ACC112 (cell line): ENCODE data around the gene SCO2.

Source experiments
- H2AFZ ChIP-seq: fragments of 200-600 bp; sonication (generic); one replicate; pipeline ENCODE4 v1.6.0; 2017; ENCODE audit warnings: antibody characterized with exemption, low read length; ENCODE audit not compliant: unreplicated experiment
- H3K27ac ChIP-seq: fragments of 200-600 bp; sonication (generic); 2 replicates; pipeline ENCODE4 v1.5.1; 2014; ENCODE audit warnings: low read depth, mild to moderate bottlenecking, antibody characterized with exemption, low read length, moderate library complexity
- H3K27me3 ChIP-seq: fragments of 200-600 bp; sonication (generic); 2 replicates; pipeline ENCODE4 v1.6.1; 2014; ENCODE audit warnings: mild to moderate bottlenecking, antibody characterized with exemption, low read length, moderate library complexity, mixed read lengths; ENCODE audit not compliant: insufficient read depth
- H3K36me3 ChIP-seq: fragments of 200-600 bp; sonication (generic); 2 replicates; pipeline ENCODE4 v1.6.1; 2016; ENCODE audit warnings: mild to moderate bottlenecking, antibody characterized with exemption, low read length, moderate library complexity, mixed read lengths; ENCODE audit not compliant: insufficient read depth
- H3K4me1 ChIP-seq: fragments of 200-600 bp; sonication (generic); one replicate; pipeline ENCODE4 v1.6.1; 2016; ENCODE audit warnings: low read length, mixed read lengths; ENCODE audit not compliant: insufficient read depth, unreplicated experiment, control insufficient read depth
- H3K4me3 ChIP-seq: fragments of 200-600 bp; sonication (generic); 2 replicates; pipeline ENCODE4 v1.5.1; 2014; ENCODE audit warnings: mild to moderate bottlenecking, low read depth, low read length
- H3K79me2 ChIP-seq: fragments of 200-600 bp; sonication (generic); one replicate; pipeline ENCODE4 v1.6.0; 2016; ENCODE audit warnings: low read length; ENCODE audit not compliant: control insufficient read depth, unreplicated experiment, insufficient read depth

SCO2 gene

GRCh38 chr22:50548921-50549790, 23.8 kb upstream of the SCO2 start:
- Histone ChIP-seq H3K79me2 (no peaks in the 10 kb centered on the region), H3K36me3 (no peaks in the 10 kb centered on the region), H3K4me1 (peaks cover 12% of the 10 kb centered on the region), H3K4me3 (no peak overlapping the region), H3K27ac (no peak overlapping the region), H2AFZ (no peak overlapping the region), H3K27me3 (no peaks in the 10 kb centered on the region)

- Histone ChIP-seq H3K4me1 (peaks cover 12% of the 10 kb centered on the region), H2AFZ (no peak overlapping the region), H3K4me3 (no peak overlapping the region), H3K79me2 (no peaks in the 10 kb centered on the region), H3K36me3 (no peaks in the 10 kb centered on the region), H3K27me3 (no peaks in the 10 kb centered on the region), H3K27ac (no peak overlapping the region)
Observed at GRCh38 chr22:50548040-50548920, 22.9 kb upstream of the SCO2 start.

- Histone ChIP-seq H3K27ac (no peak overlapping the region), H3K27me3 (no peaks in the 10 kb centered on the region), H3K36me3 (no peaks in the 10 kb centered on the region), H3K4me1 (peaks cover 14% of the 10 kb centered on the region), H3K4me3 (no peak overlapping the region), H2AFZ (no peak overlapping the region), H3K79me2 (no peaks in the 10 kb centered on the region)
Observed at GRCh38 chr22:50547263-50547985, 22.0 kb upstream of the SCO2 start.

GRCh38 chr22:50546326-50547262, 21.2 kb upstream of the SCO2 start:
- no peaks in the 10 kb centered on the region for H3K27me3 ChIP-seq
- H3K79me2 ChIP-seq, result no peaks in the 10 kb centered on the region
- H3K27ac ChIP-seq, result no peak overlapping the region
- H3K36me3 ChIP-seq, result no peaks in the 10 kb centered on the region
- H2AFZ ChIP-seq, result no peak overlapping the region
- H3K4me3 ChIP-seq, result no peak overlapping the region
- H3K4me1 ChIP-seq, result peaks cover 21% of the 10 kb centered on the region

- H3K27ac ChIP-seq, result peak within 1 kb of the TSS; percentile 12; the same call in 1 of the 2 replicates
- H3K4me1 ChIP-seq, result peaks cover 28% of the 10 kb centered on the region
- no peaks in the 10 kb centered on the region for H3K27me3 ChIP-seq
Observed at GRCh38 chr22:50545522-50546325, 20.3 kb upstream of the SCO2 start, which contains the start of gene KLHDC7B. TSS of gene KLHDC7B (plus strand) at chr22:50545899. CDS start at chr22:50546244, 345 bp downstream.

GRCh38 chr22:50544746-50545253, 19.4 kb upstream of the SCO2 start:
- H3K27ac ChIP-seq, result peak overlapping the region; percentile 12; the same call in 1 of the 2 replicates
- peak overlapping the region; percentile 81 for H2AFZ ChIP-seq
- H3K36me3 ChIP-seq, result no peaks in the 10 kb centered on the region
- no peaks in the 10 kb centered on the region for H3K27me3 ChIP-seq
- H3K79me2 ChIP-seq, result no peaks in the 10 kb centered on the region
- peaks cover 32% of the 10 kb centered on the region for H3K4me1 ChIP-seq
- 0 out of 2 replicates have a peak overlapping the region, but pooled peaks have one; percentile 29 for H3K4me3 ChIP-seq

More at GRCh38 chr22:50545522-50546325, 20.3 kb upstream of the SCO2 start, which contains the start of gene KLHDC7B:
- Histone ChIP-seq H3K79me2 (no peaks in the 10 kb centered on the region), H3K36me3 (no peaks in the 10 kb centered on the region), H3K4me3 (no peak within 1 kb of the TSS), H2AFZ (no peak within 1 kb of the TSS)

- Histone ChIP-seq H3K36me3 (no peaks in the 10 kb centered on the region), H3K4me3 (0 out of 2 replicates have a peak overlapping the region, but pooled peaks have one; percentile 29), H3K27ac (peak overlapping the region; percentile 12; the same call in 1 of the 2 replicates), H3K4me1 (peaks cover 36% of the 10 kb centered on the region), H3K27me3 (no peaks in the 10 kb centered on the region), H2AFZ (peak overlapping the region; percentile 81), H3K79me2 (no peaks in the 10 kb centered on the region)
Observed at GRCh38 chr22:50544078-50544745, 18.8 kb upstream of the SCO2 start.

GRCh38 chr22:50542416-50542927, 17.1 kb upstream of the SCO2 start:
- Histone ChIP-seq H3K36me3 (no peaks in the 10 kb centered on the region), H3K4me3 (no peak overlapping the region), H3K27ac (peak overlapping the region; percentile 100), H3K4me1 (peaks cover 44% of the 10 kb centered on the region), H2AFZ (no peak overlapping the region), H3K27me3 (no peaks in the 10 kb centered on the region), H3K79me2 (no peaks in the 10 kb centered on the region)
